ENCODE data around the gene SIRT2.
A peak's percentile ranks its signal among the peaks of the same experiment; 100 is the strongest.
"Not testable (repeated sequence)": the region's sequence is repeated elsewhere in the genome, so short reads cannot be mapped to it uniquely, and the experiment has no call there.

SIRT2 gene

GRCh38 chr19:38869160-38869835 lies 30.1 kb downstream of the SIRT2 start:
- no peak for TF ChIP-seq CTCF (conservative IDR thresholded peaks at IDR 0.05)
- H3K27ac ChIP-seq = no peak overlapping the region; the same call in 1 of the 2 replicates

- TF ChIP-seq CTCF (conservative IDR thresholded peaks at IDR 0.05) = no peak
- H3K27ac ChIP-seq = no peak overlapping the region
Measured at GRCh38 chr19:38868551-38868950, 30.9 kb downstream of the SIRT2 start.

GRCh38 chr19:38867171-38867780 lies 32.1 kb downstream of the SIRT2 start:
- no peak overlapping the region for H3K27ac ChIP-seq
- no peak for TF ChIP-seq CTCF (conservative IDR thresholded peaks at IDR 0.05)

GRCh38 chr19:38862321-38863059 lies 36.9 kb downstream of the SIRT2 start:
- peak overlapping the region; percentile 89 for H3K27ac ChIP-seq
- TF ChIP-seq CTCF (conservative IDR thresholded peaks at IDR 0.05) = no peak

GRCh38 chr19:38861368-38861767 lies 38.0 kb downstream of the SIRT2 start:
- H3K27ac ChIP-seq = peak overlapping the region; percentile 89
- no peak for TF ChIP-seq CTCF (conservative IDR thresholded peaks at IDR 0.05)

GRCh38 chr19:38859631-38860204 lies 39.7 kb downstream of the SIRT2 start:
- 0 out of 2 replicates have a peak overlapping the region, but pooled peaks have one; percentile 1 for H3K27ac ChIP-seq

GRCh38 chr19:38856813-38857212 lies 42.6 kb downstream of the SIRT2 start:
- no peak for TF ChIP-seq CTCF (conservative IDR thresholded peaks at IDR 0.05)
- no peak overlapping the region for H3K27ac ChIP-seq

- H3K27ac ChIP-seq = not testable (repeated sequence)
Measured at GRCh38 chr19:38855751-38856150, 43.7 kb downstream of the SIRT2 start.

GRCh38 chr19:38854961-38855360 lies 44.5 kb downstream of the SIRT2 start:
- not testable (repeated sequence) for H3K27ac ChIP-seq

Measured in VCaP (cell line).